HG02798 (cell line): ENCODE results near the gene SEPTIN7.
A peak's percentile ranks its signal among the peaks of the same experiment; 100 is the strongest.
"Not testable (repeated sequence)": the region's sequence is repeated elsewhere in the genome, so short reads cannot be mapped to it uniquely, and the experiment has no call there.

ENCODE experiments used
- ATAC-seq: cut with Tn5 transposase; IDR thresholded peaks from one replicate; pipeline ENCODE4 v1.9.1; 2021; ENCODE audit warnings: mild to moderate bottlenecking; ENCODE audit not compliant: unreplicated experiment, poor library complexity

SEPTIN7 gene

DNA sequence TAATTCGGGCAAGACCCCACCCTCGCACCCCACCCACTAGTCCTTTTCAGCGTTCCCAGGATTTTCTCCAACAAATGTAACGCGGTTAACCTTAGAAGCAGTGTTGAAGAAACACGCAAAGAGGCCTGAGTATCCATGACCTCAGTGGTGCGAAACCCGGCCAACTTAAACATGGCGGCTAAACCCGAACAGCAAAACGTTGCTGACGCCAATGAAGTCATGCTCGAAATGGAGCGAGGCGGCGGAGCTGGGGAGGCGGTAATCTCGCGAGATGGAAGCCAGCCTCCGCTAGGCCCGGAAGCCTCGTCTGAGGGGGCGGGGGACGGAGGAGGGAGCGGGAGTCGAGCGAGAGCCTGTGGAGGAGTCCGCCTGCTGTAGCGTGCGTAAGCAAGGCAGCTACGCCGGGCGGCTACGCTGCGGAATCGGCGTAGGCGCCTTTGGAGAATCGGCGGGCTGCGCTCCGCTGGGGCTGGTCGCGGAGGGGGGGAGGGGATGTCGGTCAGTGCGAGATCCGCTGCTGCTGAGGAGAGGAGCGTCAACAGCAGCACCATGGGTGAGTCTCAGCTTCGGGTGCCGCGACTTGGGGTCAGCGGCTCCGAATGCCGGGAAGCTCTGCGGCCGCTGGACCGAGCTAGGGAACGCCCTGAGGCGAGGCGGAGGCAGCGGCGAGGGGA is at the start of gene SEPTIN7:
SEPTIN7 (plus strand) TSS at position 340 of the 674 bp plus-strand sequence; CDS start at position 493, 153 bp downstream.
- ATAC-seq = peak; percentile 88

DNA sequence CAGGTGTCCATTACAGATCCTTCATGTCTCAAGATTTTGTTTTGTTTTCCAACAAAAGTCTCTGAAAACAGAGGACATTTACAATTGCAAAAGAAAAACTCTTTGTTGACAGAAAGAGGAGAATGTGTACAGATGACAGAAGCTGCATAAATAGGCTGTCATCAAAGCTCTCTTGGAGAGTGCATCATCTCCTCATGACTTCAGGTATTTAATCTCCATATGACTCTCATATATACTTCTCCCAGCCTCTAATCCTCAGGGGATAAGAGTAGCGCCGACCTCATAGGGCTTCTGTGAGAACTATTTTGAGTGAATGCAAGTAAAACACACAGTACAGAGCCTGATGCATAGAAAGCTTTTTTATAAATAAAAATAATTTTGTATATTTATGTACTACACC is 48.1 kb upstream of the SEPTIN7 start:
- ATAC-seq = no peak

DNA sequence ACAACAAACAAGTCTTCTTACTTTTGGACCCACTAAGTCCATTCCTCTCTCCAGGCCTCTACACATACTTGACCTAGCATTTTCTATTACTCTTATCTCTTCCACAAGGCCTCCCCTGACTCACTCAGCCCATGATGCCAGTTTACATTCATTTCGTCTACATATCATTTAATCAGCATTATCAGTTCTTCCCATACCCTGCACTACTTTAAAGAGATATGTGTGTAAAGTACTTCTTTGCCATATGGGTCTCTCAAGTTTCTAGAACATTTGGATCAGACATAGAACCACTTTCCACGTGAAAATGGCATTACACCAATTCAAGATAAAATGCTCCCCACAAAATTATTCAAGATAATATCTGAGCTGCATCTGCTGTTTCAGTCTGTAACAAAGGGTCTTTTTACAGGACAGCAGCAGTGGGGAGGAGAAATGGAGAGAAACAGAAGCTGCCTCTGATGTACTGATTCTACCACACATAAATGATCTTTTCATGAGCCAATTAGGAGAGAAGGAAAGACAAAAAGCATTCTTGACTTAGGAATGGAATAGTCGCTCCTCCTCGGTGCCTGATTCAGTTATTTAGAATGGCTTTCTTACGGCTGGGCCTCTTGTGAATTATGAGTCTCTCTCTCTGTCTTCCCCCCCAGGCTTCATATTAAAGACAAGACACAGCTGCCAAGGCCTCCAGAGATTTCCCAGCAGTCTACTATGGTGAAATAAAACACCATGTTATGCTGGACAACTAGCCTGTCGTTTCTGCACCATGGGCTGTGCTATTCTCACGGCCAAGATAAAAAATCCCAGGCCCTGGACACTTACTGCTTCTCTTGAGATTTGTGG is 46.9 kb upstream of the SEPTIN7 start:
- ATAC-seq = no peak

DNA sequence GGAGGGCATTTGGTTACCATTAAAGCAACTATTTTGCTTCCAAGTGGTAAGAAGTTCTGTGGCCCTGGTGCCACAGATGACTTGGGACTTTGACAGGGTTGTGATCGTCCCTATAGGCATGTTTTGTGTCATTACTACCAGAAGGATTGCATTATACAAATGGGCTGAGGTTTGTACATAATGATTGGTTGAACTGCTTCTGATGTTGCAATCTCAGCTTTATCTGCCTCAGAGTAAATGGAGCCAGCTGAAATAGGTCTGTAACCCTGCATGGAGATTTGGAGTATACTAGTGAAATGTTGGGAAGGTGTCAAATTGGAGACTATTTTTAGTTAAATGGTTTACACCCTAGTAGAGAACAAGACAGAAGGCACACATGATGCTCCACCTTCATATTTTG is 46.1 kb upstream of the SEPTIN7 start:
- ATAC-seq = no peak

DNA sequence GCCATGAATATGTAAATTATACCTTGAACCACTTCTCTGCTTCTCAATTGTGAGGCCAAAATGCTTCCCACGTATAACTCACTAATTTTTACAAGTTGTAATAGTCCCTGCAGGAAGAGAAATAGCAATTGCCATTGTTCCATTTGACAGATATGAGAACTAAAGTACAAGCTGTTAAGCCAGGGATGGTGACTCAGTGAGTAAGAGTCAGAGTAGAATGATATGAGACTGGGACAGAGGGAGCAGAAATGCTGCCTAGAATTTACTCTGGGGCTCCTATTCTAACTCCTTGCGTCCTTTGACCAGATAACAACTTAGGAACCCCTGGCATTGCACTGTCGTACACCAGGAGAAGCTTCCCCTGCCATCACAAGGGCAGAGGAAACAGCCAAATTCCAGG is 45.1 kb upstream of the SEPTIN7 start:
- no peak for ATAC-seq

DNA sequence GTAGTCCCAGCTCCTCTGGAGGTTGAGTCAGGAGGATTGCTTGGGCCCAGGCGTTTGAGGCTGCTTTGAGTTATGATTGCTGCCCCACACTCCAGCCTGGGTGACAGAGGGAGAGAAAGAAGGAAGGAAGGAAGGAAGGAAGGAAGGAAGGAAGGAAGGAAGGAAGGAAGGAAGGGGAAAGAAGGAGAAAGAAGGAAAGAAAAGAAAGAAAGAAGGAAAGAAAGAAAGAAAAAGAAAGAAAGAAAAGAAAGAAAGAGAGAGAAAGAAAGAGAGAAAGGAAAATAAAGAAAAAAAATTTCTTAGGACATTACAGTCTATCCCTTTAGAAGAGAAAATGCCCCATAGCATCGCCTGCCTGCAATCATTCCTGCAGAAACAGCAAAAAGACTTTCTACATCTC is 44.4 kb upstream of the SEPTIN7 start:
- not testable (repeated sequence) for ATAC-seq

DNA sequence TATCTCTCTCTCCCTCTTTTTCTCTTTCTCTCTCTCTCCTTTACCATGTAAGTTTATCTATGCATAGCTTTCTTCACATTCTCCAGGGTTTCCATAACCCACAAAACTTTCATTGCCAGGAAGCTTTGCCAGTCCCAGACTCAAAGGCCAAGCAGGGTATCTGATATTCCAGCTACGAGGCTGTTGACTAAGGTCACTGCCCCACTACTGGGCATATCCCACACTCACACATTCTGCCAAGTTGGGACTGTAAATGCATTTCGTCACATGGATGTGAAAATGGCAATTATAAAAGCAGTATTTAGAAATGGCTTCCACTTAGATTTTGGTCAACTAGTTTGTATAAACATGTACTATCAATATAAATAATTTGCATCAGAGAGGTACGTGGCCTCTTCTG is 43.3 kb upstream of the SEPTIN7 start:
- ATAC-seq = no peak

DNA sequence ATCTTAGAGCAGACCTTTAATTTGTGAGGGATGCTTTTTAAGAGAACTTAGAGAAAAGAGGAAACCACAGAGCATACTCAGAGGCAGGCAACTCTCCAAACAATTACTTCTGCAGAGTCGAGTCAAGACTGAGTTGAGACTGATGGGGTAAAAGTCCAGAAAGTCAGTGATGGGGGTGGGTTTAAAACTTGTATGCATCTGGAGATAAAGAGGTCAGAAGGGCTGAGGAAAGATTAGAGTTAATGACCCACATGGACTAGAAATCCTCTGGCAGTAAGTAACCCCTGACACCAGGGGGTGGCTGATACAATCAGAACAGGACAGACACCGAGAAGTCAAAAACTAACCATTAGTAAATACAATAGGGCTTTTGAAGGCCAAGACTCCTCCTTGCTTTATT is 42.4 kb upstream of the SEPTIN7 start:
- no peak for ATAC-seq

DNA sequence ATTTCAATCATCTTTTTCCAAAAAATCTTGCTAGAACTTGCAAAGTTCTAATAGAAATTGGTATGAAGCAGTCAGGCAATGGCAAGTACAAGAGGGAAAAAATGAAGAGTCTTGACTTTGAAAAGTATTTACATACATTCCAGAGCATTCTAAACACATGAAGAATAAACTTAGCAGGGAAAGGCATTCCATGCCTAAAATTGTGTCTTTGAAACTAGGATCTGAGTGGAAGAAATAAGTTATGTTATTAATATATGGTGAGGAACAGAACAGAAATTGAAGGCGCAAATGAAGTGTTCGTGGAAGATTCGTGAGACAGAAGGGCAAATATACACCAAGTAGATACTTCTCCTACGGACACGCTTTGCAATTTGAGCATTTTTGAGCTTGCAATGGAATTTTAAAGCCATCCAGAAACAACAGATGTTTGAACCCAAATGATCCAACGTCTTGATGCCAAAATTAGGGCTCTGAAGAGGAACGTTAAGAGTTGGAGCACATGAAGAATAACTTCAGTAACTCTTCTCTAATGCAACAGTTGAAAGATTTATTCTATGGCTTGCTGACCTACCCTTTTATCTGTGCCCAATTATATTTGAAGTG is 40.6 kb upstream of the SEPTIN7 start:
- ATAC-seq = no peak

DNA sequence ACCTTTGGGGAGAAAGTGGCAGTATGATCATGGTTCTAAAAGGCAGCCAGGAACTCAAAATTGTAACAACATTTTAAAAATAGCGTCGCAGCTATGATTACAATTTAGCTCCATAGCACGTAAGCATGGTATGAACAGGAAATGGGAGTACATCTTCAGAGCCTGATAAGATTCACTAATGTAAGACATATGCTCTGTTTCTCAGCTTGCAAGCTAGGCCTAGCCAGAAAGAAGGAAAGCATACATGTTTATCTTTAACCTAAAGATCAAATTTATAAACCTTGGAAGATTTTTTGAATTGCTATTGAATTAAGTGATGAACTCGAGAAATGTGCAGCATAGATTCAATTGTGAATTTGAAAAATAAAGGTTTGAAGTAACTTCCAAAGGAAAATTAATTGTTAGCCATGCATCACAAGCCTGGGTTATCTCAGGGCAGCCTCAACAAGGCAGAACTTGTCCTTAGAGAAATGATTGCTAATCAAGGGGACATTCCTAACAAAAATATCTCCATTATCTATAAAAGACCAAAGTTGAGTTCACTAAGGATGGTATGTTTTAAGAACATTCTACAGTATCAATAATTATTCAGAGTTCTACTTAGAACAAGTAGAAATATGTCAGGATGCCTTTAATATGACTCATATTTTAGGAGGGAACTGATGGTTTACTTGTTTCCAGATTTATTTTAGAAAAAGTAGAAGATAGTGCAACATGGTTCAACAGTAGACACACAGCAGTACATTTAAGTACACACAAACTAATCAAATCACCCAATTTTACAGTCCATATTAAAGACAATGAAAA is 38.8 kb upstream of the SEPTIN7 start:
- no peak for ATAC-seq

DNA sequence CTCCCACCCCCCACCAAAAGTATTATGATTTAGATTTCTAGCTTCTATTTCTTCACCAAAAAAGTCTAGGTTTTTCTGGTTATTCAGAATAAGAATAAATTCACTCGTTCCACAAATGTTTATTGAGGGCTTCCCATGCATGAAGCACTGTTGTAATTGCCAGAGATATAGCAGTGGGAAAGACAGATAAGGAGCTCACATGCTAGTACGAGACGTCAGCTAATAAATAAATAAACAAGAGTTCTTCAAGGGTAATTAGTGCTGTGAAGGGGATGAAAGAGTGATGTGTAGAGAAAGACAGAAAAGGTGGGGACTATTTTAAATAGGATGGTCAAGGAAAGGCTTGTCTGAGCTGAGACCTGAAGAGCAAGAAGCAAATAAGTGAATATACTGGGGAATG is 38.1 kb upstream of the SEPTIN7 start:
- ATAC-seq = no peak

DNA sequence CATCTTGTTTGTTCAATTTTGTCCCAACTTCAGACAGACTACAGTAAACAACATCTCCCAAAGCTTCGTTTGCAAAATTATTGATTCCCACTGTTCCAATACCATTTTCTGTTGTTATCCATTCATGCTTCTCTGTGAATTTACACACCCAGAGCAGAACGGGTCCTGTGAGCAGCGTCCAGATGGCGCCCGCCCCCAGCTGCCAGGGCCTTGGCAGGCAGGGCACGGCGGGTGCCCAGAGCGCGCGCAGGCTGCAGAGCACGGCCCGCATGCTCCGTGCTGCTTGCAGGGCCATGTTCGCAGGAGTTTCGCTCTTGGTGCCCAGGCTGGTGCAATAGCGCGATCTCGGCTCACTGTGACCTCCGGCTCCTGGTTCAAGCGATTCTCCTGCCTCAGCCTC is 32.5 kb upstream of the SEPTIN7 start:
- no peak for ATAC-seq

DNA sequence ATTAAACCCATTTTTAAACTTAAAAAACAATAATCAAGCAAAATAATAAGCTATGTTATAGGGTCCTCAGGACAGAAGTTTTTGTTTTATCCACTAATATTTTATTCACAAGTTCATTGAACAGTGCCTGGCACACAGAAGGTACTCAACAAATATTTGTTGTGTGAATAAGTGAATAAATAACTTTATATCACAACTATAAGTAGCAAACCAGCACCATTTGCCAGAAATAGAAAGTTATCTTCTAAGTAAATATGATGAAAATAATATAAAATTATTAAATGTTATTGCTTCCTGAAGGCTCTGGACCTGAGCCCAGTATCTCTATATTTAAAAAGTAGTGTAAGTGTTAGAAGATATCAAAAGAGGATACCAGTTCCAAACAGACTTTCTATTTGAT is 29.1 kb upstream of the SEPTIN7 start:
- no peak for ATAC-seq

DNA sequence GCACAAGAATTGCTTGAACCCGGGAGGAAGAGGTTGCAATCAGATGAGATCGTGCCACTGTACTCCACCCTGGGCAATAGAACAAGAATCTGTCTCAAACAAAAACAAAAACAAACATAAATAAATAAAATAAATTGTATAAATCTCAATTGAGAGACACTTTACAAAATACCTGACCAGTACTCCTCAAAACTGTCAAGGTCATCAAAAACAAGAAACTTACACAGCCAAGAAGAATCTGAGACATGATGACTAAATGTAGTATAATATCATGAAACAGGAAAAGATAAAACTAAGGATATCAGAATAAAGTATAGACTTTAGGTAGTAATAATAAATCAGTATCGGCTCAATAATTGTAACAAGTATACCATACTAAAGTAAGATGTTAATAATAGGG is 26.9 kb upstream of the SEPTIN7 start:
- no peak for ATAC-seq

DNA sequence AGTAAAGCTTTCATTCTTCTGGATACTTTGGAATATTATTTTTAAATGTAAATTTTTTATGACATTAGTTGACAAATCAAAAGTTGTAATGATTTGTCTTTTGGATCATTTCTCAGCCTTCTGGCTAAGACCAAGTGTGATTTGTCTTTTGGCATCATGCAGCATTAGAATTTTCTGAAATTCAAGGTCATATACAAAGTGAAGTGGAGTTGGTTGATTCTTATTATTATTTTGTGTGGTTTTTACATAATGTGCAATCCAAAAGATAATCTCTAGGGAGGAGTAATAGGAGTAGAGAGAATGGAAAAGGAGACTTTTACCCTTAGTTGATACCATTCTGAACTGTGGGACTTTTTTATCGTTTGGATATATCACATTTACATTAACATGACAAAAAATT is 24.2 kb upstream of the SEPTIN7 start:
- no peak for ATAC-seq

DNA sequence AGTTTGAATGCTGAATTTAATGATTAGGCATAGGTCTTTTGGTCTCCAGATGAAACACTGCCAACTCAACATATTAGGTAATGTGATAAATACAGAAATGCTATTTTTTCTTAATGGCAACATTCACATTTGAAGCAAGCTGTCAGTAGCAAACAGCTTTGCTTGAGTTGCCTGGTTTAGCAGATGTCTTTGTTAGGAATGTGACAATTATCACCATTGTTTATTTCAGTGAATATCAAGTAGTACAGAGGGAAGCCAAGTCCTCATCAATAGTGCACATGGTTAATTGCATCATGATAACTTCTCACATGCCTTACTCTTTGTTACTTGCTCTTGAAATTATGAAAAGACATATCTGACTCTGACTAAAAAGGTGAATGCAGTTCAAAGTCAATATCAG is 23.7 kb upstream of the SEPTIN7 start:
- no peak for ATAC-seq

DNA sequence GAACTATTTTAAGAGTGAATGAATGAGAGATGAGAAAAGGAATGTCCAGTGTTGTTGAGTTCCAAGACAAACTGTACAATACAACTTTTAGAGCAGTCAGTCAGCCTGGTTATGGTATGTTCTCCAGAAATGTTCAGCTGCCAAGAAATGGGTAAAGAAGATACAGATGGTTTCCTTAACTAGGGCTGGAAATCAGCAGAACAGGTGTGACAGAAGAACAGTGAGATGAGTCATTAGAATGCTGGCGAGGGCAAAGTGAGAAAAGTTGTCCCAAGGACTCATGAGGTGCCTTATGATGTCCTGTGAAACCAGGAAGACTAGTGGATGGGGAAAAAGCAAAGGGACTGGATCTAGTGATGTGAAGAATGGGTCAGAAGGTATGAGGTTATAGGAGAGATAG is 20.8 kb upstream of the SEPTIN7 start:
- ATAC-seq = no peak

DNA sequence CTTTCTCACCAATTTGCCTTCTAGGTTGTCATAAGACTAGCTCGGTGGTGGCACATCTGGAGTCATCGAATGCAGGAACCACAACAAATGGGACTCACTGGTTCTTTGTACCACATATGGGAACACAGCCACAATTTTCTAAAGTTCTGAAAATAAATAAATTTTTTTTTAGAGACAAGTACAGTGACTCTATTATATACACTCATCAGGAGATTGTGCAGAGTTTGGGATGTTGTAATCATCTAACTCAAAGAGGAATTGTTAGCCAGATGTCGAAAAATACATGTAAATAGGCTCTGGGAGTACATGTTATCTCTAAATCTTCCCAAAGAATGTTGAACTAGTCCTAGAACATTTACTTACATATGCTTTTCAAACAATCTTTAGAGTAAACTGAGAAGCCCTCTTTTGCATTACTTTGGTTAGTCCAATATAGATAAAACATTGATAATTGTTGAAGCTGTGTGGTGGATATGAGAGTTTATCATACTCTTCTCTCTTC is 19.6 kb upstream of the SEPTIN7 start:
- ATAC-seq = no peak

DNA sequence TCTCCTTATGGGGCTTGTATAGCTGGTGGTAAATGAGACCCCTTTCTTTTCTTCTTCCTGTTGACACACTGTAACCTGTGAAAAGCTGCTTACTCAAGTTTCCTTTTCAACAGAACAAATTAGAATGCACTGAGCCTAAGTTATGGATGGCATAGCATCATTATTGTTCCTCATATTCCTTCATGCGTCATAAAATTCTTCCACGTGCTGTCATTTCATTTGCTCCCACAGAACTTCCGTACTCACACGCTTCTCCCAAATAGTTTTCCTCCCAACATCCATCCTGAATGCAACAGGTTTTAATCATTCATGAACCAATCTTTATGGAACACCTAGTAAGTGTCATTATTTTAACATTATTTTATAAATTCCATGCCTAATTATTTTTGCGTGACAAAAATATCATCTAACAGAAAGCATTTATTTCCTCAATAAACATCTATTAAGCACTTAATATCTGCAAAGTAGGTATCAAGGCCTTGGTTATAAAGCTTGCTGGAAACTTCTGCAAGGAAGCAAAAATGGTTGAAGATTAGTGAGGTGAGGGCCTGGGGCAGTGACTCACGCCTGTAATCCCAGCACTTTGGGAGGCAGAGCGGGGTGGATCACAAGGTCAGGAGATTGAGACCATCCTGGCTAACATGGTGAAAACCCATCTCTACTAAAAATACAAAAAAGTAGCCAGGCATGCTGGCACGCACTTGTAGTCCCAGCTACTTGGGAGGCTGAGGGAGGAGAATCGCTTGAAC is 18.9 kb upstream of the SEPTIN7 start:
- ATAC-seq = no peak

DNA sequence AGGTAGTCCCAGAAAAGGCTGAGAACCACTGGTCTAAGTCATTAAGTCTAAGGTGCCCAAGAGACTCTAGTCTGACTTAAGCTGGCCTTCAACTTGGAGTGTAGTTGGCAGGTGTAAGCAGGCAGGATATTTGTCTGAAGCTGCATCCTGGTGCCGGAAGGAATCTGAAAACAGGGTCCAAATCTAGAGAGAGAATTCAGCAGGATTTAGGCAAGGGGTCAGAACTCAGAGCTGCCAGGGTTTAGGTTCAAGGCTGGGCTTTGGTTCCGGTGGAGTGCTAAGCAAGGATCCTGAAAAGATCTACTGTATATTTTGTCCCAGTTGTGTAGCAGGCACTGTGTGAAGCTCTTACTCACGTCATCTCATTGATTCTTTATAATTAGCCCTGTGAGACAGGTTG is 16.5 kb upstream of the SEPTIN7 start:
- no peak for ATAC-seq
